H9 (cell line): Measurements from ENCODE around the gene ANKRD27. TPM values are rescaled to one million over a fixed set of nuclear protein-coding genes. Genes with fewer than 3 reads are reported as not detected.

Experiments used
- DNase-seq: peaks from one replicate; pipeline ENCODE4 v3.0.0-alpha.2; 2017
- H2AFZ ChIP-seq: one replicate; pipeline ENCODE4 v1.6.1; 2013; ENCODE audit warnings: mild to moderate bottlenecking, low read length, control low read depth, moderate library complexity
- H2AK5ac ChIP-seq: 2 replicates; pipeline ENCODE4 v1.6.1; 2013; ENCODE audit warnings: low read length, control low read depth, mixed read lengths; ENCODE audit not compliant: insufficient read length
- H2BK120ac ChIP-seq: one replicate; pipeline ENCODE4 v1.6.1; 2013; ENCODE audit warnings: low read depth, mild to moderate bottlenecking, low read length, control low read depth, inconsistent platforms; ENCODE audit not compliant: poor library complexity, severe bottlenecking
- H2BK12ac ChIP-seq: 2 replicates; pipeline ENCODE4 v1.6.1; 2013; ENCODE audit warnings: low read length, control low read depth, mixed read lengths, low read depth; ENCODE audit not compliant: insufficient read length
- H2BK15ac ChIP-seq: 2 replicates; pipeline ENCODE4 v1.6.1; 2013; ENCODE audit warnings: low read depth, low read length, control low read depth
- H2BK20ac ChIP-seq: one replicate; pipeline ENCODE4 v1.6.1; 2013; ENCODE audit warnings: low read depth, mild to moderate bottlenecking, low read length, control low read depth, inconsistent platforms; ENCODE audit not compliant: poor library complexity, severe bottlenecking
- H2BK5ac ChIP-seq: 2 replicates; pipeline ENCODE4 v1.6.1; 2013; ENCODE audit warnings: low read length, control low read depth, mixed read lengths; ENCODE audit not compliant: insufficient read length
- H3K14ac ChIP-seq: 2 replicates; pipeline ENCODE4 v1.6.1; 2013; ENCODE audit warnings: low read length, control low read depth; ENCODE audit not compliant: insufficient read depth
- H3K18ac ChIP-seq: 2 replicates; pipeline ENCODE4 v1.6.1; 2013; ENCODE audit warnings: low read depth, mild to moderate bottlenecking, mixed read lengths, low read length, control low read depth; ENCODE audit not compliant: insufficient read length
- H3K23ac ChIP-seq: 2 replicates; pipeline ENCODE4 v1.6.1; 2013; ENCODE audit warnings: low read length, control low read depth, mixed read lengths, low read depth; ENCODE audit not compliant: insufficient read length
- H3K23me2 ChIP-seq: 2 replicates; pipeline ENCODE4 v1.6.1; 2013; ENCODE audit warnings: low read depth, mild to moderate bottlenecking, mixed read lengths, low read length, control low read depth; ENCODE audit not compliant: insufficient read length, poor library complexity, severe bottlenecking
- H3K27ac ChIP-seq: 2 replicates; pipeline ENCODE4 v1.5.1; 2013; ENCODE audit warnings: low read length, control low read depth, mixed read lengths, low read depth; ENCODE audit not compliant: insufficient read length
- H3K27me3 ChIP-seq: 2 replicates; pipeline ENCODE4 v1.6.1; 2013; ENCODE audit warnings: low read length, control low read depth, inconsistent platforms; ENCODE audit not compliant: insufficient read depth
- H3K4ac ChIP-seq: 2 replicates; pipeline ENCODE4 v1.6.1; 2013; ENCODE audit warnings: low read depth, mild to moderate bottlenecking, control low read depth, inconsistent platforms, low read length, moderate library complexity
- H3K4me1 ChIP-seq: 2 replicates; pipeline ENCODE4 v1.6.1; 2013; ENCODE audit warnings: low read length, control low read depth, inconsistent platforms; ENCODE audit not compliant: insufficient read depth
- H3K4me2 ChIP-seq: 2 replicates; pipeline ENCODE4 v1.6.1; 2013; ENCODE audit warnings: low read length, control low read depth, mixed read lengths; ENCODE audit not compliant: insufficient read length, insufficient read depth
- H3K56ac ChIP-seq: 2 replicates; pipeline ENCODE4 v1.6.1; 2013; ENCODE audit warnings: low read depth, mild to moderate bottlenecking, mixed read lengths, low read length, control low read depth; ENCODE audit not compliant: insufficient read length
- H3K79me1 ChIP-seq: 2 replicates; pipeline ENCODE4 v1.6.1; 2013; ENCODE audit warnings: low read depth, mild to moderate bottlenecking, moderate library complexity, low read length, control low read depth, inconsistent platforms; ENCODE audit not compliant: insufficient read depth, poor library complexity, severe bottlenecking
- H3K79me2 ChIP-seq: 2 replicates; pipeline ENCODE4 v1.6.1; 2013; ENCODE audit warnings: low read length, control low read depth, inconsistent platforms; ENCODE audit not compliant: insufficient read depth
- H3K9ac ChIP-seq: 2 replicates; pipeline ENCODE4 v1.6.1; 2013; ENCODE audit warnings: low read length, control low read depth, mixed read lengths; ENCODE audit not compliant: insufficient read length; ENCODE audit errors: extremely low read depth
- H3K9me3 ChIP-seq: one replicate; pipeline ENCODE4 v1.6.1; 2013; ENCODE audit warnings: low read depth, low read length, inconsistent platforms; ENCODE audit not compliant: control insufficient read depth
- H3T11ph ChIP-seq: one replicate; pipeline ENCODE4 v1.6.1; 2013; ENCODE audit warnings: mild to moderate bottlenecking, low read length, control low read depth, inconsistent platforms
- H4K20me1 ChIP-seq: one replicate; pipeline ENCODE4 v1.6.1; 2013; ENCODE audit not compliant: control insufficient read depth, insufficient read length, insufficient read depth
- H4K5ac ChIP-seq: 2 replicates; pipeline ENCODE4 v1.6.1; 2013; ENCODE audit warnings: low read depth, mild to moderate bottlenecking, mixed read lengths, low read length, control low read depth; ENCODE audit not compliant: insufficient read length
- H4K8ac ChIP-seq: replicated peaks from 2 replicates; pipeline ENCODE4 v1.6.1; 2013; ENCODE audit warnings: low read length, control low read depth, mixed read lengths, low read depth; ENCODE audit not compliant: insufficient read length
- H4K91ac ChIP-seq: 2 replicates; pipeline ENCODE4 v1.6.1; 2013; ENCODE audit warnings: low read depth, mild to moderate bottlenecking, moderate library complexity, mixed read lengths, low read length, control low read depth; ENCODE audit not compliant: insufficient read length
- H3K27ac Mint-ChIP-seq, 3 experiments: 2 replicates in 2 of 3; 3 replicates in 1 of 3; pipeline ENCODE4 v1.8.0; 2020 to 2021; ENCODE audit warnings: mixed read lengths in 3 of 3, mild to moderate bottlenecking in 1 of 3, moderate library complexity in 1 of 3
- H3K27me3 Mint-ChIP-seq: 2 replicates; pipeline ENCODE4 v1.8.0; 2021; ENCODE audit warnings: low read depth, mild to moderate bottlenecking, moderate library complexity, mixed read lengths
- H3K36me3 Mint-ChIP-seq, 3 experiments: 2 replicates in 2 of 3; 3 replicates in 1 of 3; pipeline ENCODE4 v1.8.0; 2020 to 2021; ENCODE audit warnings: low read depth in 3 of 3, mixed read lengths in 3 of 3; ENCODE audit not compliant: insufficient read depth in 1 of 3
- H3K4me1 Mint-ChIP-seq, 2 experiments: 2 replicates each; pipeline ENCODE4 v1.8.0; 2020; ENCODE audit warnings: mixed read lengths in 2 of 2
- H3K4me3 Mint-ChIP-seq, 2 experiments: 2 replicates in 1 of 2; 3 replicates in 1 of 2; pipeline ENCODE4 v1.8.0; 2020 to 2021; ENCODE audit warnings: mild to moderate bottlenecking in 2 of 2, mixed read lengths in 2 of 2, moderate library complexity in 1 of 2
- H3K9me3 Mint-ChIP-seq, 2 experiments: 2 replicates in 1 of 2; 3 replicates in 1 of 2; pipeline ENCODE4 v1.8.0; 2020; ENCODE audit warnings: mild to moderate bottlenecking in 2 of 2, mixed read lengths in 2 of 2, moderate library complexity in 1 of 2
- WGBS: extraction: QIAGEN DNeasy Blood & Tissue Kit; methylation state at CpG from one replicate; pipeline ENCODE4 v1.1.7; 2013; ENCODE audit warnings: missing lambda C conversion rate, low lambda C conversion rate, mixed read lengths; ENCODE audit not compliant: insufficient read length; ENCODE audit errors: extremely low coverage; 5-methylcytosine and 5-hydroxymethylcytosine counted together
- total RNA-seq: library from RNA; stranded (reverse); gene quantifications from 2 replicates; pipeline ENCODE4 v1.2.1, GENCODE V29; 2021
- TF ChIP-seq, protein P1 (sequence below): fragments of 200-600 bp; sonication (generic); conservative IDR thresholded peaks from 3 replicates; pipeline ENCODE4 v1.8.0; 2021; ENCODE audit warnings: antibody characterized with exemption, mild to moderate bottlenecking

ANKRD27 gene
- total RNA-seq, 1 experiment from 2014 or later = 40.7 TPM

DNA sequence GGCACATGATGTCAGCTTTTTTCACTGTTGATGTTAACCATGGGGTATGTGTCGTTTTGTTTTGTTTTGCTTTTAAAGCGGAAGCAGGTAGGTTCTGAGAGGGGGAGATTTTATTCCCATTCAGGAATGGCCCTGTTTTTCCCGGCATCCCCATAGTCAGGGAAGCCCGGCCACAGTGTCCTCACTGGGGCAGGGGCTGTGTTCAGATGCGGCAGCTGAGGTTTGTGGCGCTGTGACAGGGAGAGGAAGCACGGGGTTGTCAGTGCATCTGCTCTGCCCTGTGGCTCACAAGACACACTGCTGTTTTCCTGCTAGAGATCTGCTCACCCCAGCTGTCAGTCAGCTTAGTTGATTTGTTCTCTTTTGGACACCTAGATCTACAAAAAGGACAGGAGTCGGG lies 27.6 kb downstream of the ANKRD27 start:
- no peaks in the 10 kb centered on the region for H3K9me3 Mint-ChIP-seq

More for the DNA sequence above, 27.6 kb downstream of the ANKRD27 start:
- Histone ChIP-seq H2BK5ac (no peak overlapping the region), H3T11ph (no peak overlapping the region), H3K23me2 (no peaks in the 10 kb centered on the region), H3K27me3 (no peaks in the 10 kb centered on the region), H4K20me1 (no peaks in the 10 kb centered on the region), H2BK12ac (no peak overlapping the region), H3K23ac (no peak overlapping the region), H2AFZ (no peak overlapping the region), H2AK5ac (no peak overlapping the region), H3K27ac (no peak overlapping the region), H3K79me2 (no peaks in the 10 kb centered on the region), H3K14ac (no peak overlapping the region), H2BK120ac (no peak overlapping the region), H3K4ac (no peak overlapping the region), H2BK15ac (no peak overlapping the region), H3K4me1 (no peaks in the 10 kb centered on the region; the same call in 1 of the 2 replicates), H3K4me2 (no peak overlapping the region), H4K91ac (no peak overlapping the region), H3K9ac (no peak overlapping the region), H3K18ac (no peak overlapping the region), H3K9me3 (no peaks in the 10 kb centered on the region), H3K56ac (no peak overlapping the region), H3K79me1 (no peaks in the 10 kb centered on the region), H2BK20ac (no peak overlapping the region), H4K5ac (no peak overlapping the region), H4K8ac (no peak overlapping the region)
- DNase-seq = no peak
- peak overlapping the region in 1 of 3 experiments; percentile 75; a peak in 2 of 7 replicates for H3K27ac Mint-ChIP-seq
- H3K36me3 Mint-ChIP-seq = peaks cover 39 to 60% (median 53%) of the 10 kb centered on the region in 3 experiments; a peak in 6 of 7 replicates
- H3K27me3 Mint-ChIP-seq = no peaks in the 10 kb centered on the region
- WGBS = no CpG with 5 or more reads among the region's 8 CpGs
- peaks cover 6 to 10% of the 10 kb centered on the region in 2 experiments for H3K4me1 Mint-ChIP-seq
- H3K4me3 Mint-ChIP-seq = no peak overlapping the region
- TF ChIP-seq, protein P1, sequence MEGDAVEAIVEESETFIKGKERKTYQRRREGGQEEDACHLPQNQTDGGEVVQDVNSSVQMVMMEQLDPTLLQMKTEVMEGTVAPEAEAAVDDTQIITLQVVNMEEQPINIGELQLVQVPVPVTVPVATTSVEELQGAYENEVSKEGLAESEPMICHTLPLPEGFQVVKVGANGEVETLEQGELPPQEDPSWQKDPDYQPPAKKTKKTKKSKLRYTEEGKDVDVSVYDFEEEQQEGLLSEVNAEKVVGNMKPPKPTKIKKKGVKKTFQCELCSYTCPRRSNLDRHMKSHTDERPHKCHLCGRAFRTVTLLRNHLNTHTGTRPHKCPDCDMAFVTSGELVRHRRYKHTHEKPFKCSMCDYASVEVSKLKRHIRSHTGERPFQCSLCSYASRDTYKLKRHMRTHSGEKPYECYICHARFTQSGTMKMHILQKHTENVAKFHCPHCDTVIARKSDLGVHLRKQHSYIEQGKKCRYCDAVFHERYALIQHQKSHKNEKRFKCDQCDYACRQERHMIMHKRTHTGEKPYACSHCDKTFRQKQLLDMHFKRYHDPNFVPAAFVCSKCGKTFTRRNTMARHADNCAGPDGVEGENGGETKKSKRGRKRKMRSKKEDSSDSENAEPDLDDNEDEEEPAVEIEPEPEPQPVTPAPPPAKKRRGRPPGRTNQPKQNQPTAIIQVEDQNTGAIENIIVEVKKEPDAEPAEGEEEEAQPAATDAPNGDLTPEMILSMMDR = no peak
